ENCODE data around the gene HDHD2.

The HDHD2 gene

DNA sequence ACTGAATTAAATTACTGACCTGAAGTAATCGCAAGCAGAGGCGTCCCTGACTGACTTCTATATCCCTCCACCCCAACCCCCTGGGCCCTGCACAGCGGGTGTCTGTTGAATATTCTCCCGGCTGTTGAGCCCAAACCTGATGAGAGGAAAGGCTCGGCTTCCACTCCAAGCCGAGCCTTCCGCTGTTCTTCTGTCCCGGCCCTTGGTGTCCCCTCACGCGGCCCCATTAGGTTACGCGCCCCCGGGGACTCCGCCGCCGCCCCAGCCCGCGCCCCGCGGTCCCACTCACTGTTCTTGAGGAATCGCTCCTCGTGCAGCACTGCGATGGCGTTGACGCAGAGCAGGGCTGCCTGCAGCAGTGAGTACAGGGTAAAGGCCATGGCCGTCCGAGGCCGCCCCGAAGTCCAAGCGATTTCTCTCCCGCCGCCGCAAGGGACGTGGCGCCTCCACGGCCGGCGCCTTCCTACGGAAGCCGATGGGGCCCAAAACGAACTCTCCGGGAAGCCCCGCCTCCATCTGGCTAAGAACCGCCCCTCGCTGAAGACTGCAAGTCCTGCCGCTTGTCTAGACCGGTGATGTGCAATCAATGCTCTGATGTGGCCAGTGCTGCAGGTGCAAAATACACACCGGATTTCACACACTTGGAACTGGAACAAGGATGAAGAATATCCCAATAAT, 25.7 kb upstream of the HDHD2 start, which contains the start of gene IER3IP1:
TSS of gene IER3IP1 (minus strand) at position 467 of the 678 bp plus-strand sequence. CDS start at position 380, 87 bp downstream.
- Histone ChIP-seq H3K9me3 (ENCODE audit: insufficient read depth, low read length) (no peaks in the 10 kb centered on the region), H3K4me2 (ENCODE audit: low read depth, low read length, poor library complexity, severe bottlenecking) (peak within 1 kb of the TSS; percentile 73), H3K36me3 (ENCODE audit: low read length) (no peaks in the 10 kb centered on the region), H4K20me1 (ENCODE audit: low read depth, low read length) (peaks cover 6% of the 10 kb centered on the region; the same call in 1 of the 2 replicates), H3K27me3 (ENCODE audit: low read length) (no peaks in the 10 kb centered on the region), H3K9ac (ENCODE audit: low read length) (peak within 1 kb of the TSS; percentile 92), H3F3A (ENCODE audit: insufficient read depth) (no peaks in the 10 kb centered on the region), H3K9me2 (replicated peaks; ENCODE audit: insufficient read depth, low read length) (no peaks in the 10 kb centered on the region), H3K27ac (ENCODE audit: low read depth, low read length) (peak within 1 kb of the TSS; percentile 43), H3K4me3 (ENCODE audit: insufficient read depth, low read length, poor library complexity, severe bottlenecking) (peak within 1 kb of the TSS; percentile 96), H2AFZ (ENCODE audit: low read depth, low read length, severe bottlenecking) (peak within 1 kb of the TSS; percentile 96), H3K79me2 (ENCODE audit: insufficient read depth, low read length) (peaks cover 50% of the 10 kb centered on the region)
- no peak for TF ChIP-seq EZH2phosphoT487 (conservative IDR thresholded peaks at IDR 0.05; ENCODE audit: low read length)
- TF ChIP-seq, protein P1, sequence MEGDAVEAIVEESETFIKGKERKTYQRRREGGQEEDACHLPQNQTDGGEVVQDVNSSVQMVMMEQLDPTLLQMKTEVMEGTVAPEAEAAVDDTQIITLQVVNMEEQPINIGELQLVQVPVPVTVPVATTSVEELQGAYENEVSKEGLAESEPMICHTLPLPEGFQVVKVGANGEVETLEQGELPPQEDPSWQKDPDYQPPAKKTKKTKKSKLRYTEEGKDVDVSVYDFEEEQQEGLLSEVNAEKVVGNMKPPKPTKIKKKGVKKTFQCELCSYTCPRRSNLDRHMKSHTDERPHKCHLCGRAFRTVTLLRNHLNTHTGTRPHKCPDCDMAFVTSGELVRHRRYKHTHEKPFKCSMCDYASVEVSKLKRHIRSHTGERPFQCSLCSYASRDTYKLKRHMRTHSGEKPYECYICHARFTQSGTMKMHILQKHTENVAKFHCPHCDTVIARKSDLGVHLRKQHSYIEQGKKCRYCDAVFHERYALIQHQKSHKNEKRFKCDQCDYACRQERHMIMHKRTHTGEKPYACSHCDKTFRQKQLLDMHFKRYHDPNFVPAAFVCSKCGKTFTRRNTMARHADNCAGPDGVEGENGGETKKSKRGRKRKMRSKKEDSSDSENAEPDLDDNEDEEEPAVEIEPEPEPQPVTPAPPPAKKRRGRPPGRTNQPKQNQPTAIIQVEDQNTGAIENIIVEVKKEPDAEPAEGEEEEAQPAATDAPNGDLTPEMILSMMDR (IDR thresholded peaks at IDR 0.05; ENCODE audit: insufficient read depth, low read length, poor library complexity, severe bottlenecking) = no peak

DNA sequence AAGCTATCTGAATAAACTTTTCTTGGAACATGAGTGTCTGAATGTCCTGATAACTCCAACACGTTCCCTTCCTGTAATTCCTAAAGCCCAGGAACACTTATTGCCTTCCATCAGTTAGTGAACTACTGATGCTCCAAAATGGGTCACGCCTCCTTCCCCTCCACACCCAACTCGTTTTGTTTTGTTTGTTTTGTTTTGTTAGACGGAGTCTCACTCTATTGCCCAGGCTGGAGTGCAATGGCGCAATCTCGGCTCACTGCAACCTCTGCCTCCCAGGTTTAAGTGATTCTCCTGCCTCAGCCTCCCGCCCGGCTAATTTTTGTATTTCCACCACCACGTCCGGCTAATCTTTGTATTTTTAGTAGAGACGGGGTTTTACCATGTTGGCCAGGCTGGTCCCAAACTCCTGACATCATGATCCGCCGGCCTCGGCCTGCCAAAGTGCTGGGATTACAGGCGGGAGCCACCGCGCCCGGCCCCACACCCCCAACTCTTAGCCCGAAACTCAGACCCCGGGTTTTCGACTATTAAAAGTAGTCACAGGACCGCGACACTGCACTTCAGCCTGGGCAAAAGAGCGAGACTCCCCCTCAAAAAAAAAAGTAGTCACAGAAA, 25.1 kb upstream of the HDHD2 start:
- H3K9ac ChIP-seq (ENCODE audit: low read length) = peak overlapping the region; percentile 92
- H3K79me2 ChIP-seq (ENCODE audit: insufficient read depth, low read length) = peaks cover 57% of the 10 kb centered on the region
- H3K4me2 ChIP-seq (ENCODE audit: low read depth, low read length, poor library complexity, severe bottlenecking) = peak overlapping the region; percentile 73
- no peaks in the 10 kb centered on the region for H3K27me3 ChIP-seq (ENCODE audit: low read length)
- peaks cover 6% of the 10 kb centered on the region; the same call in 1 of the 2 replicates for H4K20me1 ChIP-seq (ENCODE audit: low read depth, low read length)
- peak overlapping the region; percentile 96 for H3K4me3 ChIP-seq (ENCODE audit: insufficient read depth, low read length, poor library complexity, severe bottlenecking)
- no peaks in the 10 kb centered on the region for H3K9me3 ChIP-seq (ENCODE audit: insufficient read depth, low read length)
- H2AFZ ChIP-seq (ENCODE audit: low read depth, low read length, severe bottlenecking) = peak overlapping the region; percentile 96
- H3K9me2 ChIP-seq (replicated peaks; ENCODE audit: insufficient read depth, low read length) = no peaks in the 10 kb centered on the region
- no peaks in the 10 kb centered on the region for H3F3A ChIP-seq (ENCODE audit: insufficient read depth)
- peak overlapping the region; percentile 43; the same call in 1 of the 2 replicates for H3K27ac ChIP-seq (ENCODE audit: low read depth, low read length)
- no peaks in the 10 kb centered on the region for H3K36me3 ChIP-seq (ENCODE audit: low read length)
- TF ChIP-seq, protein P1 (IDR thresholded peaks at IDR 0.05; ENCODE audit: insufficient read depth, low read length, poor library complexity, severe bottlenecking) = no peak
- TF ChIP-seq EZH2phosphoT487 (conservative IDR thresholded peaks at IDR 0.05; ENCODE audit: low read length) = no peak

DNA sequence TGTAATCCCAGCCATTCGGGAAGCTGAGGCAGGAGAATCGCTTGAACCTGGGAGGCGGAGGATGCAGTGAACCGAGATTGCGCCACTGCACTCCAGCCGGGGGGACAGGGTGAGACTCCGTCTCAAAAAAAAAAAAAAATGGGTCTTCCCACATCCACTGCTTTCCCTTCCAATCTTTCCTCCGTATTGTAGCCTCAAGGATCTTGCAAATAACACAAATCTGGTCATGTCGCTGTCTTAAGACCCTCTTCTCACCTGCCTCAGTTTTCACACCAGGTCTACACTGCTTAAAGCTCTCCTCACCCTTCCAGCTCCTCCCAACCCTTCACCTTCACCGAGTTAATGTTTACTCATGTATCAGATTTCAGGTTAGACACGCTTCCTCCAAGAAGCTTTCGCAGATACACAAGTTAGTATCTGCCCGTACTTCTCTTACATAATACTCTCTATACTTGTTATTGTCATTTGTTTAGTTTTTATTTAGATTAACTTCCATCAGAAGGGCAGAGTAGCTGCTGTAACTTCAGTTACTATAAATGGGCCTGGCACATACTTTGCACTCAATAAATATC, 24.3 kb upstream of the HDHD2 start:
- Histone ChIP-seq H3K27me3 (ENCODE audit: low read length) (no peaks in the 10 kb centered on the region), H3K9me3 (ENCODE audit: insufficient read depth, low read length) (no peaks in the 10 kb centered on the region), H3K36me3 (ENCODE audit: low read length) (peaks cover 3% of the 10 kb centered on the region; the same call in 1 of the 2 replicates), H3K9ac (ENCODE audit: low read length) (peak overlapping the region; percentile 92), H3K4me3 (ENCODE audit: insufficient read depth, low read length, poor library complexity, severe bottlenecking) (peak overlapping the region; percentile 96), H3K79me2 (ENCODE audit: insufficient read depth, low read length) (peaks cover 64% of the 10 kb centered on the region), H4K20me1 (ENCODE audit: low read depth, low read length) (peaks cover 13% of the 10 kb centered on the region), H3F3A (ENCODE audit: insufficient read depth) (no peaks in the 10 kb centered on the region), H3K27ac (ENCODE audit: low read depth, low read length) (no peak overlapping the region), H3K4me2 (ENCODE audit: low read depth, low read length, poor library complexity, severe bottlenecking) (peak overlapping the region; percentile 73), H3K9me2 (replicated peaks; ENCODE audit: insufficient read depth, low read length) (no peaks in the 10 kb centered on the region), H2AFZ (ENCODE audit: low read depth, low read length, severe bottlenecking) (no peak overlapping the region)
- TF ChIP-seq, protein P1 (IDR thresholded peaks at IDR 0.05; ENCODE audit: insufficient read depth, low read length, poor library complexity, severe bottlenecking) = no peak
- TF ChIP-seq EZH2phosphoT487 (conservative IDR thresholded peaks at IDR 0.05; ENCODE audit: low read length) = no peak
